Activated T-cell treated with anti-CD3 and anti-CD28 coated beads, Interleukin-2, amount 50 U/mL, for 24 hours (primary cell): Measurements from ENCODE around the gene NIPAL4.

ENCODE experiments used
- DNase-seq: peaks from one replicate; pipeline ENCODE4 v3.0.0-alpha.2; 2020
- H3K27ac Mint-ChIP-seq: 2 replicates; pipeline ENCODE4 v1.8.0; 2020; ENCODE audit warnings: mild to moderate bottlenecking, mixed read lengths
- H3K27me3 Mint-ChIP-seq: 2 replicates; pipeline ENCODE4 v1.8.0; 2020; ENCODE audit warnings: mixed read lengths
- H3K36me3 Mint-ChIP-seq: 2 replicates; pipeline ENCODE4 v1.8.0; 2020; ENCODE audit warnings: low read depth, mixed read lengths
- H3K4me1 Mint-ChIP-seq: 2 replicates; pipeline ENCODE4 v1.8.0; 2020; ENCODE audit warnings: low read depth, mixed read lengths
- H3K4me3 Mint-ChIP-seq: 2 replicates; pipeline ENCODE4 v1.8.0; 2020; ENCODE audit warnings: mild to moderate bottlenecking, moderate library complexity, mixed read lengths
- H3K9me3 Mint-ChIP-seq: 2 replicates; pipeline ENCODE4 v1.8.0; 2020; ENCODE audit warnings: mixed read lengths

The NIPAL4 gene

GRCh38 chr5:157454273-157454672 is 5.7 kb upstream of the NIPAL4 start:
- H3K36me3 Mint-ChIP-seq: no peaks in the 10 kb centered on the region
- DNase-seq: no peak

GRCh38 chr5:157455057-157455456 is 5.0 kb upstream of the NIPAL4 start:
- Mint-ChIP-seq H3K4me3 (no peak overlapping the region), H3K27ac (no peak overlapping the region), H3K27me3 (peaks cover 15% of the 10 kb centered on the region), H3K4me1 (peaks cover 3% of the 10 kb centered on the region), H3K9me3 (no peaks in the 10 kb centered on the region), H3K36me3 (no peaks in the 10 kb centered on the region)
- no peak for DNase-seq

More at GRCh38 chr5:157454273-157454672, 5.7 kb upstream of the NIPAL4 start:
- Mint-ChIP-seq H3K9me3 (no peaks in the 10 kb centered on the region), H3K27me3 (peaks cover 10% of the 10 kb centered on the region), H3K4me3 (no peak overlapping the region), H3K27ac (no peak overlapping the region), H3K4me1 (peaks cover 1% of the 10 kb centered on the region)

- Mint-ChIP-seq H3K27ac (no peak overlapping the region), H3K36me3 (no peaks in the 10 kb centered on the region), H3K27me3 (peaks cover 26% of the 10 kb centered on the region), H3K9me3 (no peaks in the 10 kb centered on the region), H3K4me3 (no peak overlapping the region), H3K4me1 (peaks cover 13% of the 10 kb centered on the region)
- DNase-seq: no peak
Observed at GRCh38 chr5:157456301-157456700, 3.7 kb upstream of the NIPAL4 start.

GRCh38 chr5:157457391-157457790 is 2.6 kb upstream of the NIPAL4 start:
- Mint-ChIP-seq H3K36me3 (no peaks in the 10 kb centered on the region), H3K27ac (no peak overlapping the region), H3K9me3 (no peaks in the 10 kb centered on the region), H3K4me3 (no peak overlapping the region), H3K4me1 (peaks cover 18% of the 10 kb centered on the region), H3K27me3 (peaks cover 34% of the 10 kb centered on the region)
- DNase-seq: no peak

GRCh38 chr5:157458835-157459234 is 1.2 kb upstream of the NIPAL4 start:
- peaks cover 5% of the 10 kb centered on the region for H3K36me3 Mint-ChIP-seq
- no peaks in the 10 kb centered on the region for H3K9me3 Mint-ChIP-seq
- H3K27me3 Mint-ChIP-seq: peaks cover 44% of the 10 kb centered on the region
- H3K4me1 Mint-ChIP-seq: peaks cover 26% of the 10 kb centered on the region
- no peak overlapping the region for H3K27ac Mint-ChIP-seq
- DNase-seq: no peak
- H3K4me3 Mint-ChIP-seq: no peak overlapping the region

GRCh38 chr5:157460921-157461792 is 1.1 kb downstream of the NIPAL4 start:
- H3K4me1 Mint-ChIP-seq: peaks cover 46% of the 10 kb centered on the region
- H3K27me3 Mint-ChIP-seq: peaks cover 47% of the 10 kb centered on the region
- H3K4me3 Mint-ChIP-seq: peak overlapping the region; percentile 75
- no peaks in the 10 kb centered on the region for H3K9me3 Mint-ChIP-seq
- H3K27ac Mint-ChIP-seq: peak overlapping the region; percentile 8
- DNase-seq: no peak
- peaks cover 12% of the 10 kb centered on the region for H3K36me3 Mint-ChIP-seq

- no peak for DNase-seq
- Mint-ChIP-seq H3K4me1 (peaks cover 49% of the 10 kb centered on the region), H3K4me3 (no peak overlapping the region), H3K9me3 (no peaks in the 10 kb centered on the region), H3K36me3 (peaks cover 19% of the 10 kb centered on the region), H3K27me3 (peaks cover 47% of the 10 kb centered on the region), H3K27ac (peak overlapping the region; percentile 37)
Observed at GRCh38 chr5:157463081-157463480, 3.1 kb downstream of the NIPAL4 start.

- Mint-ChIP-seq H3K27me3 (peaks cover 41% of the 10 kb centered on the region), H3K27ac (peak overlapping the region; percentile 94), H3K36me3 (peaks cover 21% of the 10 kb centered on the region), H3K4me3 (peak overlapping the region; percentile 45), H3K4me1 (peaks cover 49% of the 10 kb centered on the region), H3K9me3 (no peaks in the 10 kb centered on the region)
- no peak for DNase-seq
Observed at GRCh38 chr5:157463621-157464518, 3.9 kb downstream of the NIPAL4 start.

GRCh38 chr5:157464519-157465171 is 4.6 kb downstream of the NIPAL4 start:
- Mint-ChIP-seq H3K27ac (peak overlapping the region; percentile 94), H3K4me3 (peak overlapping the region; percentile 45), H3K9me3 (no peaks in the 10 kb centered on the region), H3K27me3 (peaks cover 34% of the 10 kb centered on the region), H3K36me3 (peaks cover 21% of the 10 kb centered on the region), H3K4me1 (peaks cover 46% of the 10 kb centered on the region)
- DNase-seq: peak; percentile 68

GRCh38 chr5:157468293-157468965 is 8.4 kb downstream of the NIPAL4 start:
- DNase-seq: no peak
- peaks cover 28% of the 10 kb centered on the region for H3K4me1 Mint-ChIP-seq
- H3K36me3 Mint-ChIP-seq: peaks cover 36% of the 10 kb centered on the region
- no peak overlapping the region for H3K27ac Mint-ChIP-seq
- peaks cover 6% of the 10 kb centered on the region for H3K27me3 Mint-ChIP-seq
- H3K4me3 Mint-ChIP-seq: no peak overlapping the region
- H3K9me3 Mint-ChIP-seq: no peaks in the 10 kb centered on the region

- Mint-ChIP-seq H3K9me3 (no peaks in the 10 kb centered on the region), H3K36me3 (peaks cover 37% of the 10 kb centered on the region), H3K27me3 (peaks cover 3% of the 10 kb centered on the region), H3K4me1 (peaks cover 22% of the 10 kb centered on the region), H3K27ac (no peak overlapping the region), H3K4me3 (no peak overlapping the region)
- no peak for DNase-seq
Observed at GRCh38 chr5:157469073-157469472, 9.1 kb downstream of the NIPAL4 start.

GRCh38 chr5:157469687-157470086 is 9.7 kb downstream of the NIPAL4 start:
- H3K36me3 Mint-ChIP-seq: peaks cover 37% of the 10 kb centered on the region
- no peak for DNase-seq
- H3K27ac Mint-ChIP-seq: no peak overlapping the region
- peaks cover 15% of the 10 kb centered on the region for H3K4me1 Mint-ChIP-seq
- no peak overlapping the region for H3K4me3 Mint-ChIP-seq
- no peaks in the 10 kb centered on the region for H3K9me3 Mint-ChIP-seq
- H3K27me3 Mint-ChIP-seq: peaks cover 3% of the 10 kb centered on the region

GRCh38 chr5:157470631-157471030 is 10.6 kb downstream of the NIPAL4 start:
- Mint-ChIP-seq H3K4me3 (no peak overlapping the region), H3K27me3 (peaks cover 3% of the 10 kb centered on the region), H3K4me1 (peaks cover 6% of the 10 kb centered on the region), H3K36me3 (peaks cover 34% of the 10 kb centered on the region), H3K9me3 (no peaks in the 10 kb centered on the region), H3K27ac (no peak overlapping the region)
- DNase-seq: no peak

- H3K36me3 Mint-ChIP-seq: peaks cover 31% of the 10 kb centered on the region
- no peaks in the 10 kb centered on the region for H3K4me1 Mint-ChIP-seq
- H3K9me3 Mint-ChIP-seq: no peaks in the 10 kb centered on the region
- no peak overlapping the region for H3K27ac Mint-ChIP-seq
- H3K4me3 Mint-ChIP-seq: no peak overlapping the region
- no peak for DNase-seq
- no peaks in the 10 kb centered on the region for H3K27me3 Mint-ChIP-seq
Observed at GRCh38 chr5:157471709-157472108, 11.7 kb downstream of the NIPAL4 start.
